HepG2 (cell line): ENCODE measurements around the gene PLEKHA8. TPM values are rescaled to one million over a fixed set of nuclear protein-coding genes. Genes with fewer than 3 reads are reported as not detected.

Experiments
- ATAC-seq: fragments of 200-7000 bp; cut with Tn5 transposase; 3 replicates; pipeline ENCODE4 v1.9.1; 2020; ENCODE audit warnings: mild to moderate bottlenecking, moderate library complexity
- BruUV-seq: library from RNA; stranded (reverse); fragments of 400-500 nt; replicated peaks from 2 replicates; lab custom pipeline; 2021; lab: Mats Ljungman, UMichigan
- CTCF ChIA-PET: fragments of 300-600 bp; formaldehyde crosslinking; extraction: SDS; loops from one replicate; lab custom pipeline; 2021; ENCODE audit warnings: low total read pairs, inconsistent platforms, low intra/inter-chr PET ratio; lab: Yijun Ruan, JAX
- POLR2A ChIA-PET: fragments of 350-600 bp; sonication (Branson Sonifier 250); formaldehyde crosslinking; loops from one replicate; lab custom pipeline; 2020; ENCODE audit warnings: antibody characterized with exemption, inconsistent platforms; lab: Yijun Ruan, JAX
- DNase-seq: peaks from one replicate; pipeline ENCODE4 v3.0.0-alpha.2; 2015; ENCODE audit warnings: low spot score
- FAIRE-seq: peaks from 3 replicates; lab custom pipeline; 2011; peaks lifted over from hg19 to GRCh38; lab: Jason Lieb, UNC
- H2AFZ ChIP-seq: one replicate; pipeline ENCODE4 v1.6.1; 2011; ENCODE audit warnings: low read length, inconsistent platforms
- H3K27ac ChIP-seq: fragments of 300-600 bp; 3 replicates; pipeline ENCODE4 v1.8.0; 2011; ENCODE audit warnings: mixed run types, mild to moderate bottlenecking, mixed read lengths, low read length, inconsistent platforms; ENCODE audit not compliant: insufficient read depth; ENCODE audit errors: extremely low read length
- H3K27me3 ChIP-seq, 2 experiments: fragments of 200-600 bp in 1 of 2; 2 replicates in 1 of 2; 3 replicates in 1 of 2; pipeline versions ENCODE4 v1.6.0 to v1.8.0; 2011; ENCODE audit warnings: low read length in 2 of 2, mild to moderate bottlenecking in 2 of 2, moderate library complexity in 2 of 2, inconsistent platforms in 1 of 2; ENCODE audit not compliant: insufficient read depth in 2 of 2, control insufficient read depth in 1 of 2
- H3K36me3 ChIP-seq, 2 experiments: fragments of 200-600 bp in 1 of 2; replicated peaks in 1 of 2; 2 replicates in 1 of 2; 3 replicates in 1 of 2; pipeline versions ENCODE4 v1.5.1 to v1.8.0; 2011; ENCODE audit warnings: low read length in 2 of 2, inconsistent platforms in 1 of 2; ENCODE audit not compliant: insufficient read depth in 2 of 2, control insufficient read depth in 1 of 2
- H3K4me1 ChIP-seq: 2 replicates; pipeline ENCODE4 v1.5.1; 2012; ENCODE audit warnings: low read length, inconsistent platforms; ENCODE audit not compliant: insufficient read depth
- H3K4me2 ChIP-seq: 2 replicates; pipeline ENCODE4 v1.6.0; 2011; ENCODE audit warnings: low read depth, low read length, inconsistent platforms
- H3K4me3 ChIP-seq, 3 experiments: fragments of 200-600 bp in 1 of 3; sonication (generic), shearing (Covaris generic) in 1 of 3; replicated peaks in 1 of 3; 2 replicates each; pipeline ENCODE4 v1.5.1; 2011 to 2016; ENCODE audit warnings: low read length in 3 of 3, inconsistent platforms in 2 of 3, low read depth in 2 of 3, mild to moderate bottlenecking in 2 of 3, control low read depth in 1 of 3, mixed read lengths in 1 of 3; ENCODE audit not compliant: insufficient read depth in 1 of 3
- H3K79me2 ChIP-seq: one replicate; pipeline ENCODE4 v1.6.1; 2011; ENCODE audit warnings: low read length, inconsistent platforms; ENCODE audit not compliant: insufficient read depth
- H3K9ac ChIP-seq: 2 replicates; pipeline ENCODE4 v1.6.0; 2011; ENCODE audit warnings: mild to moderate bottlenecking, low read depth, low read length, inconsistent platforms; ENCODE audit not compliant: insufficient read depth
- H3K9me3 ChIP-seq: 2 replicates; pipeline ENCODE4 v1.5.1; 2012; ENCODE audit warnings: mild to moderate bottlenecking, low read length
- H4K20me1 ChIP-seq: 2 replicates; pipeline ENCODE4 v1.6.0; 2011; ENCODE audit warnings: inconsistent platforms, mild to moderate bottlenecking, low read length, moderate library complexity; ENCODE audit not compliant: insufficient read depth
- NONO ChIP-seq, 2 experiments: fragments of 450-650 bp in 1 of 2; sonication (generic) in 1 of 2; formaldehyde crosslinking in 1 of 2; IDR thresholded peaks in 1 of 2; conservative IDR thresholded peaks in 1 of 2; 2 replicates each; pipeline versions ENCODE4 v1.6.1 to v1.8.0; 2017 to 2022; ENCODE audit warnings: mild to moderate bottlenecking in 1 of 2, missing genetic modification reagents in 1 of 2, moderate library complexity in 1 of 2
- REPIN1 ChIP-seq: sonication (generic); formaldehyde crosslinking; IDR thresholded peaks from 2 replicates; pipeline ENCODE4 v1.8.0; 2022; ENCODE audit warnings: missing genetic modification reagents, low read depth, mild to moderate bottlenecking, borderline replicate concordance
- ZMYM4 ChIP-seq: sonication (generic); formaldehyde crosslinking; IDR thresholded peaks from 2 replicates; pipeline ENCODE4 v1.8.1; 2023; ENCODE audit warnings: mild to moderate bottlenecking, missing genetic modification reagents
- ZNF224 ChIP-seq: sonication (generic); formaldehyde crosslinking; IDR thresholded peaks from 2 replicates; pipeline ENCODE4 v1.5.0; 2020; ENCODE audit warnings: mild to moderate bottlenecking, missing genetic modification reagents
- ZNF558 ChIP-seq: sonication (generic); formaldehyde crosslinking; IDR thresholded peaks from 2 replicates; pipeline ENCODE4 v1.9.0; 2022; ENCODE audit warnings: mild to moderate bottlenecking, missing genetic modification reagents, borderline replicate concordance
- WGBS: methylation state at CpG from one replicate; pipeline ENCODE4 v1.1.6; 2017; ENCODE audit warnings: low lambda C conversion rate; 5-methylcytosine and 5-hydroxymethylcytosine counted together
- in situ Hi-C: cut with HindIII; loops from 2 replicates; pipeline ENCODE4 v1.10.0; 2017; ENCODE audit warnings: low pct_unique_long_range_greater_than_20kb; ENCODE audit not compliant: extremely low pct_ligation_motif_present
- intact Hi-C: fragments of 100-400 bp; cut with micrococcal nuclease; formaldehyde crosslinking; loops from one replicate; pipeline ENCODE4 v1.10.0; 2022; ENCODE audit not compliant: unreplicated experiment
- polyA plus RNA-seq, 8 experiments: library from polyadenylated mRNA; depleted of rRNA in 3 of 8; stranded (reverse) in 7 of 8; unstranded in 1 of 8; fragments of >200 nt; fragmentation: Illumina TruSeq in 4 of 8; extraction: Trizol in 4 of 8; gene quantifications; 2 replicates each; pipeline versions ENCODE4 v1.2.1 to v1.2.3, GENCODE V29; 2011 to 2016; ENCODE audit warnings: low read depth in 4 of 8, missing spikeins in 1 of 8, mixed read lengths in 1 of 8; ENCODE audit not compliant: insufficient read depth in 1 of 8
- total RNA-seq, 5 experiments: library from RNA; depleted of rRNA; stranded (reverse); fragments of >200 nt; fragmentation: Illumina TruSeq; extraction: Trizol; gene quantifications; 2 replicates each; pipeline ENCODE4 v1.2.3, GENCODE V29; 2016; ENCODE audit warnings: low read depth in 1 of 5
- TF ChIP-seq, protein P1 (sequence below): sonication (generic); formaldehyde crosslinking; IDR thresholded peaks from 2 replicates; pipeline ENCODE4 v1.5.0; 2020; ENCODE audit warnings: missing genetic modification reagents
- TF ChIP-seq, protein P2 (sequence below): sonication (generic); formaldehyde crosslinking; IDR thresholded peaks from 2 replicates; pipeline ENCODE4 v1.5.1; 2020; ENCODE audit warnings: missing genetic modification reagents, mild to moderate bottlenecking, borderline replicate concordance

PLEKHA8 gene
- total and polyA plus RNA-seq, 2 of the 13 experiments (the other 11 are each of a cell fraction or from before 2014, with no cell fraction given): 12.5 to 26.4 TPM

DNA sequence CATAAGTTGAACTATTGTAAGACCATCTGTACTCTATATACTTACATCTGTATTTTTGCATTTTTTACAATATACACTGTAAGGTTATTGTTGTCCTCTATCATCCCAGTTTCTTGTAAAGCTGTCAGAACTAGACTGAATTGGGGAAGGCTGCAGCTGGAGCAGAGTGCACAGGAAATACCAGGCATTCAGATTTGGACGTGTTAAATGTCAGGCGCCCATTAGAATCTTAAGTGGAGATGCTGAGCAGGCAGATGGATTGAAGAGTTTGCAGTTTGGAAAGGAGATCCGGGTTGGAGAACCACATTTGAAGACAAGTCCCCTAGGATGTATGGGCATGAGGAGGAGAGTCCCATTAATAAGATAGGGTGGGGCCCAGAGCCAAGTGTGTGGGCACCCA, 147.0 kb downstream of the PLEKHA8 start:
- Histone ChIP-seq H3K4me1 (peaks cover 25% of the 10 kb centered on the region), H3K36me3 (no peaks in the 10 kb centered on the region), H3K79me2 (no peaks in the 10 kb centered on the region), H3K27ac (no peak overlapping the region), H2AFZ (no peak overlapping the region), H3K4me3 (no peak overlapping the region), H3K27me3 (no peaks in the 10 kb centered on the region), H3K9ac (no peak overlapping the region), H3K4me2 (no peak overlapping the region), H4K20me1 (no peaks in the 10 kb centered on the region), H3K9me3 (no peaks in the 10 kb centered on the region)
- FAIRE-seq (no peak), DNase-seq (no peak), ATAC-seq (no peak)
- ChIA-PET CTCF (no interaction called here), POLR2A (no interaction called here)
- TF ChIP-seq ZNF558 (no peak), REPIN1 (CRISPR knock-in tag) (no peak), ZMYM4 (CRISPR knock-in tag) (no peak), NONO (IDR thresholded peaks at IDR 0.05) (no peak), NONO (CRISPR knock-in tag; conservative IDR thresholded peaks at IDR 0.05) (no peak), ZNF224 (CRISPR knock-in tag) (no peak)
- TF ChIP-seq, protein P1, sequence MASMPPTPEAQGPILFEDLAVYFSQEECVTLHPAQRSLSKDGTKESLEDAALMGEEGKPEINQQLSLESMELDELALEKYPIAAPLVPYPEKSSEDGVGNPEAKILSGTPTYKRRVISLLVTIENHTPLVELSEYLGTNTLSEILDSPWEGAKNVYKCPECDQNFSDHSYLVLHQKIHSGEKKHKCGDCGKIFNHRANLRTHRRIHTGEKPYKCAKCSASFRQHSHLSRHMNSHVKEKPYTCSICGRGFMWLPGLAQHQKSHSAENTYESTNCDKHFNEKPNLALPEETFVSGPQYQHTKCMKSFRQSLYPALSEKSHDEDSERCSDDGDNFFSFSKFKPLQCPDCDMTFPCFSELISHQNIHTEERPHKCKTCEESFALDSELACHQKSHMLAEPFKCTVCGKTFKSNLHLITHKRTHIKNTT (CRISPR knock-in tag): no peak
- TF ChIP-seq, protein P2, sequence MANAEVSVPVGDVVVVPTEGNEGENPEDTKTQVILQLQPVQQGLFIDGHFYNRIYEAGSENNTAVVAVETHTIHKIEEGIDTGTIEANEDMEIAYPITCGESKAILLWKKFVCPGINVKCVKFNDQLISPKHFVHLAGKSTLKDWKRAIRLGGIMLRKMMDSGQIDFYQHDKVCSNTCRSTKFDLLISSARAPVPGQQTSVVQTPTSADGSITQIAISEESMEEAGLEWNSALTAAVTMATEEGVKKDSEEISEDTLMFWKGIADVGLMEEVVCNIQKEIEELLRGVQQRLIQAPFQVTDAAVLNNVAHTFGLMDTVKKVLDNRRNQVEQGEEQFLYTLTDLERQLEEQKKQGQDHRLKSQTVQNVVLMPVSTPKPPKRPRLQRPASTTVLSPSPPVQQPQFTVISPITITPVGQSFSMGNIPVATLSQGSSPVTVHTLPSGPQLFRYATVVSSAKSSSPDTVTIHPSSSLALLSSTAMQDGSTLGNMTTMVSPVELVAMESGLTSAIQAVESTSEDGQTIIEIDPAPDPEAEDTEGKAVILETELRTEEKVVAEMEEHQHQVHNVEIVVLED (CRISPR knock-in tag): no peak
- intact Hi-C loops (no loop called here), in situ Hi-C loops (no loop called here)
- BruUV-seq: no TSS peak
- 21% methylated on average over 3 of the region's 3 CpGs for WGBS
